Left lung (tissue), 10 donors: ENCODE measurements around the gene AK5. TPM values are rescaled to one million over a fixed set of nuclear protein-coding genes. Genes with fewer than 3 reads are reported as not detected.

Experiments
- ATAC-seq: fragments of 200-7000 bp; cut with Tn5 transposase; one replicate; pipeline ENCODE4 v1.9.1; 2020; ENCODE audit warnings: moderate library complexity
- DNase-seq, 4 donors: peaks; one replicate each; pipeline ENCODE4 v3.0.0-alpha.2; 2013 to 2020
- H3K27ac ChIP-seq, 2 donors: fragments of 200-600 bp; sonication (generic) in 1 of 2; one replicate each; pipeline versions ENCODE4 v1.5.0 to v1.8.0; 2020 to 2021
- H3K27me3 ChIP-seq, 2 donors: fragments of 200-600 bp; sonication (generic) in 1 of 2; one replicate each; pipeline versions ENCODE4 v1.5.0 to v1.8.0; 2020 to 2021
- H3K36me3 ChIP-seq, 2 donors: fragments of 200-600 bp; sonication (generic) in 1 of 2; one replicate each; pipeline versions ENCODE4 v1.5.0 to v1.8.0; 2020 to 2021
- H3K4me1 ChIP-seq, 2 donors: fragments of 200-600 bp; one replicate each; pipeline ENCODE4 v1.8.0; 2021
- H3K4me3 ChIP-seq, 2 donors: fragments of 200-600 bp; sonication (generic) in 1 of 2; one replicate each; pipeline versions ENCODE4 v1.5.0 to v1.8.0; 2020 to 2021; ENCODE audit warnings: mild to moderate bottlenecking in 1 of 2
- H3K9me3 ChIP-seq, 2 donors: fragments of 200-600 bp; sonication (generic) in 1 of 2; one replicate each; pipeline versions ENCODE4 v1.5.0 to v1.8.0; 2020 to 2021
- intact Hi-C, 2 donors: fragments of 100-400 bp; cut with DNase I; formaldehyde crosslinking; loops; one replicate each; pipeline versions ENCODE4 v1.11.2 to v1.14.2; 2022
- polyA plus RNA-seq, 6 donors: library from polyadenylated mRNA; unstranded; fragments of 120-200 nt; gene quantifications; one replicate each; pipeline ENCODE4 v1.2.1, GENCODE V29; 2013; ENCODE audit not compliant: insufficient read length in 6 of 6
- total RNA-seq, 2 donors: library from RNA; stranded (reverse); fragmentation: NEBNext Ultra II Directional; extraction: Animal tissue kit (Norgen Biotek cat#: 25700); gene quantifications; one replicate each; pipeline ENCODE4 v1.2.1, GENCODE V29; 2021
- TF ChIP-seq, protein P1 (sequence below), 2 donors: fragments of 200-600 bp; sonication (generic) in 1 of 2; IDR thresholded peaks; one replicate each; pipeline versions ENCODE4 v1.5.0 to v1.8.0; 2021; ENCODE audit warnings: antibody characterized with exemption in 2 of 2
- donor health status: DM: no; HTN: yes; CAD: no.
- donor health status: DM: no; HTN: no; CAD: no.

AK5 gene
- total and polyA plus RNA-seq, 8 donors: 0.29 to 1.4 (median 0.80) TPM

DNA sequence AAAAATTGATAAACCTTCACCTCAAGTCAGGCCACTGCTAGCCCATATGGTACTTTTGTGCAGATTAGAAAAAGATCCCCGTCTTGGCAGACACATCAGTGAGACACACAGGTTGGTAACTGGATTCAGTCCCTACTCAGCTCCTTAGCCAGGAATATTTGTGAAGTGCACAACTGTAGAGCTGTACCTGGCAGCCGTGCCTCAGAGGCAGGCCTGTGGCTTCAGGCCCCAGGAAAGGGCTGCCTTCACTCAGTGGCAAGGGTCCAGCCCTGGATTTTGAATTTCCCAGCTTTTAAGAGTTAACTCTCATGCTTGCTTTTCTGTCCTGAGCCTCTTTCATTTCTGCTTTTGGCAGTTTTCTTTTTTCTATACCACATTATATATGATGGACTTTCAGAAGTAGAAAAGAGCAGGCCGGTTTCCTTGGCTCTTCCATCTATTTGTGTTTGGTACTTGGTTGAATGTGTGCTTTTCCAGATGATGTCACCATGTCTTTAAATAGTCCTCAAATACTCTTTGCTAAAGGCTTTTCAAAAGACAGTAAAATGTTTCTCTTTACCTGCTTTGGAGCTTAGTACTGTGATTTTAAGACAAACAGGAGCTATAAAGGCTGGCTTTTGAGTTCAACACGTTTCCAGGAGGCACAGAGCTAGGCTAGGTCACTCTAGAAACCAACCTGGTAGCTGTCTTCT, 186.6 kb downstream of the AK5 start:
- Histone ChIP-seq H3K36me3 (no peaks in the 10 kb centered on the region), H3K27ac (no peak overlapping the region), H3K27me3 (no peaks in the 10 kb centered on the region), H3K4me1 (no peaks in the 10 kb centered on the region), H3K4me3 (no peak overlapping the region), H3K9me3 (no peaks in the 10 kb centered on the region)
- intact Hi-C loops: no loop called here
- no peak for DNase-seq
- TF ChIP-seq, protein P1, sequence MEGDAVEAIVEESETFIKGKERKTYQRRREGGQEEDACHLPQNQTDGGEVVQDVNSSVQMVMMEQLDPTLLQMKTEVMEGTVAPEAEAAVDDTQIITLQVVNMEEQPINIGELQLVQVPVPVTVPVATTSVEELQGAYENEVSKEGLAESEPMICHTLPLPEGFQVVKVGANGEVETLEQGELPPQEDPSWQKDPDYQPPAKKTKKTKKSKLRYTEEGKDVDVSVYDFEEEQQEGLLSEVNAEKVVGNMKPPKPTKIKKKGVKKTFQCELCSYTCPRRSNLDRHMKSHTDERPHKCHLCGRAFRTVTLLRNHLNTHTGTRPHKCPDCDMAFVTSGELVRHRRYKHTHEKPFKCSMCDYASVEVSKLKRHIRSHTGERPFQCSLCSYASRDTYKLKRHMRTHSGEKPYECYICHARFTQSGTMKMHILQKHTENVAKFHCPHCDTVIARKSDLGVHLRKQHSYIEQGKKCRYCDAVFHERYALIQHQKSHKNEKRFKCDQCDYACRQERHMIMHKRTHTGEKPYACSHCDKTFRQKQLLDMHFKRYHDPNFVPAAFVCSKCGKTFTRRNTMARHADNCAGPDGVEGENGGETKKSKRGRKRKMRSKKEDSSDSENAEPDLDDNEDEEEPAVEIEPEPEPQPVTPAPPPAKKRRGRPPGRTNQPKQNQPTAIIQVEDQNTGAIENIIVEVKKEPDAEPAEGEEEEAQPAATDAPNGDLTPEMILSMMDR (IDR thresholded peaks at IDR 0.05): no peak
- no peak for ATAC-seq

DNA sequence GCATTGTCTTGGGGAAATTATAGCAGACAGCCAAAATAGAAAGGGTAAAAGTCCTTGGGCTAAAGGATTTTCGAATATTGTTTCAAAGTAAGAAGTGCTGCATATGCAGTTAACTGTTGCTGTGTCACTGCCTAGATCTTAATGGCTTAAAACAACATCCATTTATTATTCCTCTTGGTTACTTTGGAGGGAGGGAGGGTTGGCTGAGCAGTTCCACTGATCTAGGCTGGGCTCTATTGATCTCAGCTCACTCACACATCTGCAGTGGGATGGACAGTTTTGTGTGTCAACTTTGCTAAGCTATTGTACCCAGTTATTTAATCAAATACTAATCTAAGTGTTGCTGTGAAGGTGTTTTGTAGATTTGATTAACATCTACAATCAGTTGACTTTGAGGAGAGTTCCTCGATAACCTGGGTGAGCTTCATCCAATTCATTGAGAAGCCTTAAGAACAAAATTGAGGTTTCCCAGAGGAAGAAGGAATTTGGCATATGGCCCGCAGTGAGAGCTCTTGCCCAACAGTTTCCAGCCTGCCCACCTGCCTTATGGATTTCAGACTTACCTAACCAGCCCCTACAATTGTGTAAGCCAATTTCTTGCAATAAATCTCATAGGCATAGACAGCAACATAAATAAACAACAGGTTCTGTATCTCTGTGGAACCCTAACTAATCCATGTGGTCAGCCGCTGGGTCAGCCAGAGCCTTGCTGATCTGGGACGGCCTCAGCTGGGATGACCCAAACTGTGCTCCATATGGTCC, 187.3 kb downstream of the AK5 start:
- ATAC-seq (no peak), DNase-seq (no peak)
- no peaks in the 10 kb centered on the region for H3K27me3 ChIP-seq
- no peak overlapping the region for H3K4me3 ChIP-seq
- intact Hi-C loops: no loop called here
- H3K27ac ChIP-seq: no peak overlapping the region
- TF ChIP-seq, protein P1 (IDR thresholded peaks at IDR 0.05): no peak
- no peaks in the 10 kb centered on the region for H3K9me3 ChIP-seq
- H3K4me1 ChIP-seq: no peaks in the 10 kb centered on the region
- H3K36me3 ChIP-seq: no peaks in the 10 kb centered on the region

DNA sequence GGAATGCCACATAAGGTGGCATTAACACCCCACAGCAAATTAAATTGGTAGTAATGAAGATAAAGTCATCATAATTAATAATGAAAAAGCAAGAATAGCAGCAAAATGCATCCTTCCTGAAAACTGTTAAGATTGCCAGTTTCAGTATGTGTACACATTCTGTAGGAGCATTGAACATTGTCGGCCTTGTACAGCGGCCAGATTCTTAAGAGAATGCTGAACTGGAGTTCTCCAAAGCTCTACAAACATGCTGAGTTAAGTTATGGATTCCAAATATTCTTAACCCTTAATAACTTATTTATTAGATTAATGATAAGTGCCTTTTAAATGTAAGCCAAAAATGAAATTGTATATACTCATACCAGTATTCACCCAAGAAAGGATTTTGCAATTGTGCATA, 189.9 kb downstream of the AK5 start:
- Histone ChIP-seq H3K4me1 (peaks cover 0 to 6% of the 10 kb centered on the region in 2 donors), H3K4me3 (no peak overlapping the region), H3K27ac (no peak overlapping the region), H3K9me3 (no peaks in the 10 kb centered on the region), H3K27me3 (no peaks in the 10 kb centered on the region), H3K36me3 (no peaks in the 10 kb centered on the region)
- ATAC-seq (no peak), DNase-seq (peak in 1 of 4 donors; percentile 6)
- intact Hi-C loops: no loop called here
- TF ChIP-seq, protein P1 (IDR thresholded peaks at IDR 0.05): no peak

DNA sequence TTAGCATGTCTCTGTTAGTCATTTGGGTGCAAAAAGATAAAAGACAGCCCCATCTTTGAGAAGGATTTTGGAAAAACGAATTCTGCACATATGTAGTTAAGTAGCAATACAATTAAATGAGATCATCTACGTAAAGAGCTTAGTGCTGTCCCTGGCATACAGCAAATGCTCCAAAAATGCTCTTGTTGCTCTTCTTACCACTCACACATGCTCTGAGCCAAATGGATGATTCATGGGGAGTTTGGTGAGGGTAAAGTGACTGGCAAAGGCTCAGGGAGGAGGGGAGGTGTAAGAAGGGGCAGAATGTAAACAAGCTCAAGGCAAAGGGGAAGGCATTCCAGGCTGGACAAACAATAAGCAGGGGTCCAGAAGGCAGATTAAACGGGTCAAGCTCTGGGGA, 191.9 kb downstream of the AK5 start:
- Histone ChIP-seq H3K27ac (no peak overlapping the region), H3K27me3 (no peaks in the 10 kb centered on the region), H3K9me3 (no peaks in the 10 kb centered on the region), H3K4me1 (peaks cover 0 to 6% of the 10 kb centered on the region in 2 donors), H3K4me3 (no peak overlapping the region), H3K36me3 (no peaks in the 10 kb centered on the region)
- TF ChIP-seq, protein P1 (IDR thresholded peaks at IDR 0.05): no peak
- DNase-seq (no peak), ATAC-seq (no peak)
- intact Hi-C loops: no loop called here

DNA sequence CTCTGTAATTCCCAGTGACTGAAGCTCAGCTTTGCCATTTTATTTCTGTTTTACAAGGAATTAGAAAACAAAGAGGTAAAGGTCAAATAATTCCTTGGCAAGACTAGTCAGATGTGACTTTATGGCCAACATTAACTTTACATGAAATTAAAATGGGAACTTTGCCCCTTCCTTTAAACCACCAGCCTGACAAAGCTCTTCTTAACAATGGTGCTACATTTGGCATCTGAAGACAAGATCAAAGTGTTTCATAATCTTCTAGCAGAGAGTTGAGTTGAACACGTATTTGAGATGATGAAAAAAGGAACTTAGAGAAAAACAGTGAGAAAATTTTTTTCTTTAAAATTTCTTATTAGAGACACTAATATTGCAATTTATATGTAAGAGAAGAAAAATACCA, 193.8 kb downstream of the AK5 start:
- no peaks in the 10 kb centered on the region for H3K9me3 ChIP-seq
- no peak for ATAC-seq
- TF ChIP-seq, protein P1 (IDR thresholded peaks at IDR 0.05): no peak
- no peaks in the 10 kb centered on the region for H3K27me3 ChIP-seq
- no peak for DNase-seq
- intact Hi-C loops: no loop called here
- no peak overlapping the region for H3K27ac ChIP-seq
- H3K4me1 ChIP-seq: peaks cover 0 to 6% of the 10 kb centered on the region in 2 donors
- H3K36me3 ChIP-seq: no peaks in the 10 kb centered on the region
- no peak overlapping the region for H3K4me3 ChIP-seq
